C4-2B (cell line): ENCODE results near the gene TRIM36.

Experiments used
- CTCF ChIP-seq: fragments of 450-650 bp; conservative IDR thresholded peaks from 2 replicates; pipeline ENCODE4 v1.5.1; 2017; ENCODE audit warnings: mild to moderate bottlenecking
- ZFX ChIP-seq: fragments of 450-650 bp; IDR thresholded peaks from 2 replicates; pipeline ENCODE4 v1.6.1; 2017

DNA sequence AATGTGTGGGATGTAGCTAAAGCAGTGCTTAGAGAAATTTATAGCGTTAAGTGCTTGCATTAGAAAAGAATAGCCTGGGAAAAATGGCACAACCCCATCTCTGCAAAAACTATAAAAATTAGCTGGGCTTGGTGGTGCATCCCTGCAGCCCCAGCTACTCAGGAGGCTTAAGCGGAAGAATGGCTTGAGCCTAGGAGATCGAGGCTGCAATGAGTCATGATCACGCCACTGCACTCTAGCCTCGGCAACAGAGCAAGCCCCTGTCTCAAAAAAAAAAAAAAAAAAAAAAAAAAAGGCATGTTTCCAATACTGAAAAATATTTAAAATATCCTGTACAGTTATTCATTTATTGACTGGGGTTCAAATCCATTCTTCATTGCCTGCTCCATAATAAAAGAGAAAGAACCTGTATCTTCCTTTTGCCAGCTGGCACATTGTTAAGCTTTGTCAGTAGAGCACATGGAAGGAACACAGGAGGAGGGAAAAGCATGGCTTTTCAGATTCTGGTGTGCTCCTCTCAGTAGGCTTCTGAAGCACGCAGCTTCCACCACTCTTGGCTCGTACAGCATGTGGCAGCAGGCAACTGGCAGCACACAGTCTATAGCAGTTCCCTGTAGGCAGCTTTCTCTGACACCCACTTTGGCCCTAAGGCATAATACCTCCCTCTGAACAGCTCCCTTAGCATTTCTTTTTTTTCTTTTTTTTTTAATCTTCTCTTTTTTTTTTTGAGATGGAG, 73.5 kb downstream of the TRIM36 start:
- TF ChIP-seq CTCF (no peak), ZFX (no peak)
